ENCODE data around the gene AK9.

- TF ChIP-seq, protein P1, sequence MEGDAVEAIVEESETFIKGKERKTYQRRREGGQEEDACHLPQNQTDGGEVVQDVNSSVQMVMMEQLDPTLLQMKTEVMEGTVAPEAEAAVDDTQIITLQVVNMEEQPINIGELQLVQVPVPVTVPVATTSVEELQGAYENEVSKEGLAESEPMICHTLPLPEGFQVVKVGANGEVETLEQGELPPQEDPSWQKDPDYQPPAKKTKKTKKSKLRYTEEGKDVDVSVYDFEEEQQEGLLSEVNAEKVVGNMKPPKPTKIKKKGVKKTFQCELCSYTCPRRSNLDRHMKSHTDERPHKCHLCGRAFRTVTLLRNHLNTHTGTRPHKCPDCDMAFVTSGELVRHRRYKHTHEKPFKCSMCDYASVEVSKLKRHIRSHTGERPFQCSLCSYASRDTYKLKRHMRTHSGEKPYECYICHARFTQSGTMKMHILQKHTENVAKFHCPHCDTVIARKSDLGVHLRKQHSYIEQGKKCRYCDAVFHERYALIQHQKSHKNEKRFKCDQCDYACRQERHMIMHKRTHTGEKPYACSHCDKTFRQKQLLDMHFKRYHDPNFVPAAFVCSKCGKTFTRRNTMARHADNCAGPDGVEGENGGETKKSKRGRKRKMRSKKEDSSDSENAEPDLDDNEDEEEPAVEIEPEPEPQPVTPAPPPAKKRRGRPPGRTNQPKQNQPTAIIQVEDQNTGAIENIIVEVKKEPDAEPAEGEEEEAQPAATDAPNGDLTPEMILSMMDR (IDR thresholded peaks at IDR 0.05; ENCODE audit: low read length): no peak
- TF ChIP-seq EZH2 (IDR thresholded peaks at IDR 0.05; ENCODE audit: borderline replicate concordance, low read length): no peak
Measured at GRCh38 chr6:109678240-109678639, 12.8 kb downstream of the AK9 start.
